Fibroblast of the aortic adventitia (primary cell): Measurements from ENCODE around the gene BTBD10. TPM values are rescaled to one million over a fixed set of nuclear protein-coding genes. Genes with fewer than 3 reads are reported as not detected.

Experiments
- DNase-seq: peaks from one replicate; pipeline ENCODE4 v3.0.0-alpha.2; 2010; ENCODE audit warnings: low read depth
- H3K4me3 ChIP-seq: 2 replicates; pipeline ENCODE4 v1.5.1; 2011; ENCODE audit warnings: low read depth, mild to moderate bottlenecking, control low read depth, low read length, moderate library complexity
- total RNA-seq: library from RNA; depleted of rRNA; stranded (reverse); fragments of >200 nt; gene quantifications from 2 replicates; pipeline ENCODE4 v1.2.3, GENCODE V29; 2012; ENCODE audit warnings: low replicate concordance
- TF ChIP-seq, protein P1 (sequence below): IDR thresholded peaks from 2 replicates; pipeline ENCODE4 v1.5.1; 2011; ENCODE audit warnings: mild to moderate bottlenecking, low read length, control low read depth, inconsistent platforms; ENCODE audit not compliant: insufficient read depth

BTBD10 gene
- 30.6 and 56.3 TPM in 2 replicates for total RNA-seq

DNA sequence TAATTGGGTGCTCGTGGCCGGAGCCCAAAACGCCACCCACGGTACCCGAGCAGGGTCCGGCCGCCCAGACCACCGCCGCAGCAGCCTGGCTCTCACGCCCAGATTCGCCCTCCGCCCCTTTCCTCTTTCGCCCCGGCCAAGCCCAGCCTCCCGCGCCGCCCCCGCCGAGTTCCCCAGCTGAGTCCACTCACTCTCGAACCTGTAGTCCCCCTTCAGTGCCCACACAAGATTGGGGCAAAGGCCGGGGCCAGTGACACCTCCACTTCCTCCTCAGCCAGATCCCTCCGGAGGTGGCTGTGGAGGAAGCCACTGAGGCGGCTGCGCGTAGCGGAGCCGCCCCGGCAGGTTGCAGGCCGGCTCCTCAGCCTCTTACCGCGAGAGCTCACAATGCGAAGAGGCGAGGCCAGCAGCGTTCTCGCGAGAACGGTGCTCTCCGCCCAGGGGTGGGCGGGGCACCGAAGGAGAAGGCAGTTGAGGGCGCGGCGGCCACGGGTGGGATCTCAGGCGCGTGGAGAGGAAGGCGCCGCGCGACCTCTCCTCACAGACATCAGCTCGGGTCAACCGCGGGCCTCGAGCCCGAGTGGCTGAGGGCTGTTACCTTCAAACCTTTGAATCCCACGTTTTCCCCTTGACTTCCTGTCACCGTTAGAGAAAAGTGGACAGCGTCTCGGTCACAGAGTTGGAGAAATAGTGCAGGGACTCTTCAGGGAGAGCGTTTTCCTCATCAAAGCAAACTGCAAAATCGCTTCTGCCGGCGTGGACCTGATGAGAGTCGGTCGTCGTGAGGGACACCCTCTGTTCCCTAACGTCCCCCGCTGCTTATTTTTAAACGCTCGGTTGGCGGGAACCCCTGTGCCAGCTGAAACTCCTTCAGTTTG lies at the start of gene BTBD10:
Gene BTBD10, minus strand, starts transcription at position 322 of the 878 bp plus-strand sequence. CDS start 18,098 bp downstream, outside the sequence.
- DNase-seq: peak; percentile 93
- H3K4me3 ChIP-seq: peak within 1 kb of the TSS; percentile 94
- TF ChIP-seq, protein P1, sequence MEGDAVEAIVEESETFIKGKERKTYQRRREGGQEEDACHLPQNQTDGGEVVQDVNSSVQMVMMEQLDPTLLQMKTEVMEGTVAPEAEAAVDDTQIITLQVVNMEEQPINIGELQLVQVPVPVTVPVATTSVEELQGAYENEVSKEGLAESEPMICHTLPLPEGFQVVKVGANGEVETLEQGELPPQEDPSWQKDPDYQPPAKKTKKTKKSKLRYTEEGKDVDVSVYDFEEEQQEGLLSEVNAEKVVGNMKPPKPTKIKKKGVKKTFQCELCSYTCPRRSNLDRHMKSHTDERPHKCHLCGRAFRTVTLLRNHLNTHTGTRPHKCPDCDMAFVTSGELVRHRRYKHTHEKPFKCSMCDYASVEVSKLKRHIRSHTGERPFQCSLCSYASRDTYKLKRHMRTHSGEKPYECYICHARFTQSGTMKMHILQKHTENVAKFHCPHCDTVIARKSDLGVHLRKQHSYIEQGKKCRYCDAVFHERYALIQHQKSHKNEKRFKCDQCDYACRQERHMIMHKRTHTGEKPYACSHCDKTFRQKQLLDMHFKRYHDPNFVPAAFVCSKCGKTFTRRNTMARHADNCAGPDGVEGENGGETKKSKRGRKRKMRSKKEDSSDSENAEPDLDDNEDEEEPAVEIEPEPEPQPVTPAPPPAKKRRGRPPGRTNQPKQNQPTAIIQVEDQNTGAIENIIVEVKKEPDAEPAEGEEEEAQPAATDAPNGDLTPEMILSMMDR: no peak

DNA sequence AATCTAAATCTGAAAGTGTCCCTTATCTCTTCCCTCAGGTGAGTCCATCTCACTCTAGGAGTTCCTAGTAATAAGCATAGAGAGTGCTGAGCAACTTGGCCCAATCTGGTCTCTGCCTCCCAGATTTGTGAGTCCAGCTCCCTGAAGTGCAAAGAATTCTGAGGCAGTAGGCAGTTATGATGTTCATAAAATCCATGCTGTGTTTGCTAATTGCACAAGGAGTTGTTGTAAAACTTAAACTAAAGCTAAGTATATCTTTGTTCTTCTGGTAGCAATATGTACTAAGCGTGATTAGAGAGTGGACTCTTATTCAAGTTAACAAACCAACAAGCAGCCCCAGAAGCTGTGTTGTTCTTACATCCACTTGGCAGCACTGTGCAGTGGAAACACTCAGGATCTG lies 40.4 kb upstream of the BTBD10 start:
- no peak overlapping the region for H3K4me3 ChIP-seq
- TF ChIP-seq, protein P1: no peak
- DNase-seq: no peak

DNA sequence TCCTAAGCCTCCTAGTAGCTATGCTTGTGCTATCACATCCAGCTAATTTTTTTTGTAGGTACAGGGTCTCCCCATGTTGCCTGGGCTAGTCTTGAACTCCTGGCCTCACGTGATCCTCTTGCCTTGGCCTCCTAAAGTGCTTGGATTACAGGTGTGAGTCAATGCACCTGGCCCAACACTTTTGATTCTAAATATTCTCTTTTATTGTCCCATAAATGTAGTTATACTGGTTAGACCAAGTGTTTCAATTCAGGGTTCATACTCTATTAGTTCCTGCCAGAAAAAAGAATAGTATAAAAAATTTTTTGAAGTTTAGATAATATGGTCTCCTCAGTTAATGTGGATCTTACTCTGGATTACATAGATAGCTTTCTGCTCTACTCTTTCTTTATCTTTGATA lies 39.5 kb upstream of the BTBD10 start:
- TF ChIP-seq, protein P1: no peak
- DNase-seq: no peak
- H3K4me3 ChIP-seq: no peak overlapping the region

DNA sequence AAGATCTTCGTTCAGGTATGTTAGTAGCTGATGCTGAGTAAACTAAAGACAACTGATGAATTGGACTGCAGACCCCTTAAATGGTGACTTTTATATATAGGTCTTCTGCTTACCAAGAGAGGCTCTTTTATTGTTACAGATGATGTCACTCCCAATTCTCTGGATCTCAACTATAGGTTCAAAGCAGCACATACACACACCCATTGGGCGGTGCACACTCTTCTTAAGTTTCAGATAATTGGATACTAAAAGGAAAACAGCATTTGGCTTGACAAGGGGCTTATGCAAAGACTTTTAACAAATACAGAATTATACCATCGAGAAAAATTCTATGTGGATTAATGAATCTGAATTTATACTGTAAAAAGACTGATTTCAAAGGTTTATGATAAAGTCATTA lies 32.9 kb upstream of the BTBD10 start, which contains the start of gene PTH:
Gene PTH, minus strand, starts transcription at position 69 of the 400 bp plus-strand sequence. CDS start 3,142 bp downstream, outside the sequence.
- TF ChIP-seq, protein P1: no peak
- DNase-seq: no peak
- H3K4me3 ChIP-seq: no peak within 1 kb of the TSS

DNA sequence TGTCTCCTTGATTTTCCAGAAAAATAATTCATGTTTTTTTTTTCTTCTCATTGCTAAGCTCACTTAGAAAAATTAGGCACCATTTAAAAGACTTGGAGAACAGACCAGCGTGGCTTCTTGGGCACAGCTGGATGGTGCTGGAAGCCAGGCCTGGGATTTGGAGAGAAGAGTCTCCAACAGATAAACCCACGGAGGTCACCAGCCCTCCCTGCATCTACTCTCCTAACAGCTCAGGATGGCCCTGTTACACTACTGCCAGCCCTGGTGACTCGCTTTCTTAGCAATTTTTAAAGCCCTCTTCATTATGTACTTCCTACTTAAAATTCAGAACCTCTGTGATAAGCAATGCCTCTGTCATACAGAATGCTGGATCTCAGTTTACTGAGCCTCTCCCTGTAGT lies 31.0 kb upstream of the BTBD10 start:
- no peak overlapping the region for H3K4me3 ChIP-seq
- DNase-seq: no peak
- TF ChIP-seq, protein P1: no peak

DNA sequence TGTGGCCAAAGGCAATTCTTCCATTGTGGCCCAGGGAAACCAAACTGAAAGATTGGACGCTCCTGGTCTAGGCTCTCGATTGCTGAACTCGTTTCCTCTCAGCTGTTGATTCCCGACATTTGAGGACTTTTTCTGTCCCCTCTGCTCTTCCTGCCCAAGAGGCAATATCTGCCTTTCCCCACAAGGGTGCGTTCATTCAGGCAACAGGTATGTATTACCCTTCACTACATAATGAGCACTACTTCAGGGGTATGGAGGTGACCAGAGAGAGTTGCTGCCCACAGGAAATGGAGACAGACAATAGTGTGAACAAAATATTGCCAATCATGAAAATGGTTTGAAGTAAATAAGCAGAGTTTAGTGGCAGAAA lies 24.6 kb upstream of the BTBD10 start:
- DNase-seq: peak; percentile 12
- no peak overlapping the region for H3K4me3 ChIP-seq
- TF ChIP-seq, protein P1: peak; percentile 47
